GM23338 (cell line): ENCODE data around the gene PCDH17. TPM values are rescaled to one million over a fixed set of nuclear protein-coding genes. Genes with fewer than 3 reads are reported as not detected.

Experiments used
- ATAC-seq: fragments of 200-7000 bp; cut with Tn5 transposase; 3 replicates; pipeline ENCODE4 v1.9.1; 2020
- DNase-seq: peaks from one replicate; pipeline ENCODE4 v3.0.0-alpha.2; 2015; ENCODE audit warnings: low spot score
- H2AFZ ChIP-seq: fragments of 200-600 bp; sonication (generic); 2 replicates; pipeline ENCODE4 v1.8.0; 2016; ENCODE audit warnings: antibody characterized with exemption, mild to moderate bottlenecking, moderate library complexity
- H3F3A ChIP-seq: fragments of 200-600 bp; sonication (generic); replicated peaks from 2 replicates; pipeline ENCODE4 v1.8.0; 2017; ENCODE audit warnings: antibody characterized with exemption, mixed run types, low read depth
- H3K27ac ChIP-seq: fragments of 200-600 bp; sonication (generic); 2 replicates; pipeline ENCODE4 v1.6.1; 2016; ENCODE audit warnings: low read depth
- H3K27me3 ChIP-seq: fragments of 200-600 bp; sonication (generic); 2 replicates; pipeline ENCODE4 v1.8.0; 2016; ENCODE audit warnings: mild to moderate bottlenecking, mixed run types, moderate library complexity; ENCODE audit not compliant: insufficient read depth
- H3K36me3 ChIP-seq: fragments of 200-600 bp; sonication (generic); 2 replicates; pipeline ENCODE4 v1.8.0; 2016; ENCODE audit warnings: mild to moderate bottlenecking; ENCODE audit not compliant: insufficient read depth
- H3K4me1 ChIP-seq: fragments of 200-600 bp; sonication (generic); 2 replicates; pipeline ENCODE4 v1.8.0; 2016; ENCODE audit warnings: mild to moderate bottlenecking, moderate library complexity; ENCODE audit not compliant: insufficient read depth
- H3K4me2 ChIP-seq: fragments of 200-600 bp; sonication (generic); 2 replicates; pipeline ENCODE4 v1.7.1; 2017; ENCODE audit warnings: mixed run types
- H3K4me3 ChIP-seq: fragments of 200-600 bp; sonication (generic); 2 replicates; pipeline ENCODE4 v1.6.1; 2016; ENCODE audit warnings: mixed run types
- H3K79me2 ChIP-seq: fragments of 200-600 bp; sonication (generic); replicated peaks from 2 replicates; pipeline ENCODE4 v1.8.0; 2017; ENCODE audit warnings: mild to moderate bottlenecking; ENCODE audit not compliant: insufficient read depth
- H3K9me2 ChIP-seq: fragments of 200-600 bp; sonication (generic); 2 replicates; pipeline ENCODE4 v1.8.0; 2017; ENCODE audit not compliant: insufficient read depth
- H4K20me1 ChIP-seq: fragments of 200-600 bp; sonication (generic); replicated peaks from 2 replicates; pipeline ENCODE4 v1.8.0; 2017; ENCODE audit warnings: mild to moderate bottlenecking; ENCODE audit not compliant: insufficient read depth
- H3K27ac Mint-ChIP-seq: 2 replicates; pipeline ENCODE4 v1.8.0; 2020; ENCODE audit warnings: inconsistent platforms, mild to moderate bottlenecking, moderate library complexity, mixed read lengths
- H3K27me3 Mint-ChIP-seq: 3 replicates; pipeline ENCODE4 v1.8.0; 2022; ENCODE audit warnings: low read depth, mild to moderate bottlenecking, moderate library complexity, mixed read lengths, inconsistent platforms; ENCODE audit not compliant: insufficient read depth, poor library complexity
- H3K36me3 Mint-ChIP-seq: 3 replicates; pipeline ENCODE4 v1.8.0; 2021; ENCODE audit warnings: low read depth, mild to moderate bottlenecking, inconsistent platforms, moderate library complexity, mixed read lengths
- H3K4me1 Mint-ChIP-seq: 3 replicates; pipeline ENCODE4 v1.8.0; 2020; ENCODE audit warnings: mild to moderate bottlenecking, inconsistent platforms, mixed read lengths
- H3K4me3 Mint-ChIP-seq: 3 replicates; pipeline ENCODE4 v1.8.0; 2021; ENCODE audit warnings: moderate library complexity, mild to moderate bottlenecking, inconsistent platforms, mixed read lengths
- H3K9me3 Mint-ChIP-seq: 3 replicates; pipeline ENCODE4 v1.8.0; 2020; ENCODE audit warnings: moderate library complexity, mild to moderate bottlenecking, inconsistent platforms, mixed read lengths
- CTCF ChIP-seq, 2 experiments: fragments of 200-600 bp in 1 of 2; sonication (generic) in 1 of 2; conservative IDR thresholded peaks; 2 replicates each; pipeline versions ENCODE4 v1.5.1 to v1.6.1; 2016 to 2017; ENCODE audit warnings: antibody characterized with exemption in 2 of 2, low read depth in 2 of 2, mild to moderate bottlenecking in 2 of 2, moderate library complexity in 1 of 2
- EZH2phosphoT487 ChIP-seq: fragments of 200-600 bp; sonication (generic); IDR thresholded peaks from one replicate; pipeline ENCODE4 v1.8.1; 2018; ENCODE audit warnings: antibody characterized with exemption; ENCODE audit not compliant: unreplicated experiment
- STAT1 ChIP-seq: IDR thresholded peaks from one replicate; pipeline ENCODE4 v1.6.1; 2016; ENCODE audit warnings: antibody characterized with exemption; ENCODE audit not compliant: unreplicated experiment
- ZNF331 ChIP-seq: fragments of 250-450 bp; sonication (Bioruptor Pico); IDR thresholded peaks from 2 replicates; pipeline ENCODE4 v1.5.0; 2020; ENCODE audit warnings: low read depth, mild to moderate bottlenecking, moderate library complexity
- ZNF462 ChIP-seq: fragments of 250-450 bp; sonication (Bioruptor Pico); IDR thresholded peaks from 2 replicates; pipeline ENCODE4 v1.5.0; 2020; ENCODE audit warnings: mild to moderate bottlenecking, moderate library complexity
- polyA plus RNA-seq: library from polyadenylated mRNA; unstranded; fragments of >200 nt; fragmentation: Nextera tagmentation; extraction: Ambion mirVana; gene quantifications from 2 replicates; pipeline ENCODE4 v1.2.1, GENCODE V29; 2016
- total RNA-seq: library from RNA; depleted of rRNA; stranded (reverse); fragments of >200 nt; shearing (Covaris generic); gene quantifications from 2 replicates; pipeline ENCODE4 v1.2.3, GENCODE V29; 2014

Gene PCDH17
- total and polyA plus RNA-seq, 2 experiments from 2014 or later, result 0.27 to 1.3 TPM

GRCh38 chr13:57640607-57641006, 9.1 kb downstream of the PCDH17 start:
- Histone ChIP-seq H3K79me2 (no peaks in the 10 kb centered on the region), H4K20me1 (no peaks in the 10 kb centered on the region), H3K4me1 (no peaks in the 10 kb centered on the region), H3K9me2 (no peaks in the 10 kb centered on the region), H3K27me3 (peaks cover 21% of the 10 kb centered on the region), H3K36me3 (no peaks in the 10 kb centered on the region), H3K27ac (no peak overlapping the region), H3K4me3 (no peak overlapping the region), H3K4me2 (no peak overlapping the region), H2AFZ (no peak overlapping the region), H3F3A (no peaks in the 10 kb centered on the region)
- H3K4me3 Mint-ChIP-seq, result no peak overlapping the region
- ATAC-seq (no peak), DNase-seq (no peak)
- no peak overlapping the region for H3K27ac Mint-ChIP-seq
- H3K36me3 Mint-ChIP-seq, result no peaks in the 10 kb centered on the region
- TF ChIP-seq CTCF (conservative IDR thresholded peaks at IDR 0.05; ENCODE audit: low read depth in 2 of 2) (no peak), EZH2phosphoT487 (no peak)
- H3K9me3 Mint-ChIP-seq, result no peaks in the 10 kb centered on the region
- no peaks in the 10 kb centered on the region for H3K4me1 Mint-ChIP-seq
- no peaks in the 10 kb centered on the region for H3K27me3 Mint-ChIP-seq

GRCh38 chr13:57641051-57641450, 9.5 kb downstream of the PCDH17 start:
- TF ChIP-seq EZH2phosphoT487 (no peak), CTCF (conservative IDR thresholded peaks at IDR 0.05; ENCODE audit: low read depth in 2 of 2) (no peak), ZNF331 (no peak), STAT1 (no peak), ZNF462 (CRISPR knock-in tag) (no peak)
- no peaks in the 10 kb centered on the region for H4K20me1 ChIP-seq
- no peaks in the 10 kb centered on the region for H3K9me2 ChIP-seq
- no peak overlapping the region for H3K27ac Mint-ChIP-seq
- no peak overlapping the region for H3K4me3 Mint-ChIP-seq
- H3K9me3 Mint-ChIP-seq, result no peaks in the 10 kb centered on the region
- H3K4me1 ChIP-seq, result no peaks in the 10 kb centered on the region
- DNase-seq (no peak), ATAC-seq (no peak)
- H3K79me2 ChIP-seq, result no peaks in the 10 kb centered on the region
- no peaks in the 10 kb centered on the region for H3K4me1 Mint-ChIP-seq
- H3K4me2 ChIP-seq, result no peak overlapping the region
- H3K27me3 Mint-ChIP-seq, result no peaks in the 10 kb centered on the region
- no peak overlapping the region for H3K27ac ChIP-seq
- no peak overlapping the region for H3K4me3 ChIP-seq
- H3F3A ChIP-seq, result no peaks in the 10 kb centered on the region
- no peak overlapping the region for H2AFZ ChIP-seq
- H3K36me3 Mint-ChIP-seq, result no peaks in the 10 kb centered on the region
- H3K36me3 ChIP-seq, result no peaks in the 10 kb centered on the region
- peaks cover 17% of the 10 kb centered on the region for H3K27me3 ChIP-seq
